ENCODE measurements around the gene SPAG16. TPM values are rescaled to one million over a fixed set of nuclear protein-coding genes. Genes with fewer than 3 reads are reported as not detected.
"Not testable (repeated sequence)": the region's sequence is repeated elsewhere in the genome, so short reads cannot be mapped to it uniquely, and the experiment has no call there.

The SPAG16 gene
- polyA plus RNA-seq, 6 donors from 2014 or later, result 8.4 to 19.7 (median 15.7) TPM

GRCh38 chr2:213920014-213920413 lies 635.8 kb downstream of the SPAG16 start:
- Mint-ChIP-seq H3K27ac (no peak overlapping the region), H3K9me3 (peaks cover 15 to 53% (median 30%) of the 10 kb centered on the region in 7 donors), H3K4me1 (no peaks in the 10 kb centered on the region), H3K36me3 (no peaks in the 10 kb centered on the region), H3K4me3 (no peak overlapping the region), H3K27me3 (no peaks in the 10 kb centered on the region)
- DNase-seq, result no peak
- no peak for ATAC-seq (ENCODE audit: low read depth in 2 of 2)

GRCh38 chr2:213923543-213923942 lies 639.3 kb downstream of the SPAG16 start:
- no peaks in the 10 kb centered on the region for H3K4me1 Mint-ChIP-seq

DNA sequence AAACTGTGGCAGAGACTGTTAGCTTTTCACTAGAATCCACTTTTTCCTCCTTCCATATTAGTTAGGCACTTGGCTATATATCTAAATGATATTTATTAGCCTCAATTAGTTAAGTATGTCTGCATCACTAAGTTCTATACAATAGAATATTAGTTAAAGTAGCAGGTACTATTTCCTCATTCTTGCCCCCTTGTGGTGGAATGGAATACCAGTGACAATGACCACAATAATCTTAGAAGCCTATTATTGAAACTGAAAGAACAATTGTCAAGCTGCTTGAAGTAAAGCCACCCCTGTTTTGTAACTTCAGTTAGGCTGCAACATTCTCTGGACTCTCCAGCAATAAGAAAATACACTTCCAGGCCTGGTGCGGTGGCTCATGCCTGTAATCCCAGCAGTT lies 650.3 kb downstream of the SPAG16 start:
- H3K27me3 Mint-ChIP-seq, result peaks cover 0 to 5% (median 2%) of the 10 kb centered on the region in 3 donors
- peak in 1 of 2 donors; percentile 50 for ATAC-seq (ENCODE audit: low read depth in 2 of 2)
- H3K4me1 Mint-ChIP-seq, result no peaks in the 10 kb centered on the region
- no peaks in the 10 kb centered on the region for H3K36me3 Mint-ChIP-seq
- H3K4me3 Mint-ChIP-seq, result no peak overlapping the region
- no peak overlapping the region for H3K27ac Mint-ChIP-seq
- DNase-seq, result peak; percentile 18
- H3K9me3 Mint-ChIP-seq, result no peaks in the 10 kb centered on the region

More at GRCh38 chr2:213923543-213923942, 639.3 kb downstream of the SPAG16 start:
- H3K27me3 Mint-ChIP-seq, result peaks cover 0 to 2% (median 0%) of the 10 kb centered on the region in 3 donors
- no peak overlapping the region for H3K27ac Mint-ChIP-seq
- DNase-seq (no peak), ATAC-seq (ENCODE audit: low read depth in 2 of 2) (no peak)
- H3K36me3 Mint-ChIP-seq, result no peaks in the 10 kb centered on the region
- H3K4me3 Mint-ChIP-seq, result no peak overlapping the region
- peaks cover 14 to 41% (median 22%) of the 10 kb centered on the region in 7 donors for H3K9me3 Mint-ChIP-seq

DNA sequence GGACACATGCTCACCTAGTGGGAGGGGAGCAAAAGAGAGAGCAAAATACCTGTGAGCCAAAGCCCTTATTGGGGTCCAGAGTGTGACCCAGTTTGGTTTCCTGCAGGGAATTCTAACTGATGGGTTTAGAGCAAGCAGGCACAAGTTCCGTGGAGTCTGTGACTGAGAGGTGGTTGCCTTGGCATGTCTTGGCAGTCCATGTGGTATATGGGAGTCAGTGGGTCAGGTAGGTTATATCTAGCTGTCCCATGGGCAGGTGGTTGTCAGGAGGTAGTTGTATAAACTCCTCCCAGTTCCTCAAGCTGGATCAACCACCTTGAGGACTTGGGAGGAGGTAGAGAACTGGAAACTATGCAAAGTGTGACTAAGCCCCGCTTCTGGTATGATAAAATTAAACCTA lies 673.8 kb downstream of the SPAG16 start:
- no peaks in the 10 kb centered on the region for H3K27me3 Mint-ChIP-seq
- H3K27ac Mint-ChIP-seq, result no peak overlapping the region
- no peaks in the 10 kb centered on the region for H3K4me1 Mint-ChIP-seq
- no peak overlapping the region for H3K4me3 Mint-ChIP-seq
- no peak for DNase-seq
- H3K9me3 Mint-ChIP-seq, result peaks cover 0 to 4% (median 0%) of the 10 kb centered on the region in 7 donors
- ATAC-seq (ENCODE audit: low read depth in 2 of 2), result no peak
- H3K36me3 Mint-ChIP-seq, result no peaks in the 10 kb centered on the region

DNA sequence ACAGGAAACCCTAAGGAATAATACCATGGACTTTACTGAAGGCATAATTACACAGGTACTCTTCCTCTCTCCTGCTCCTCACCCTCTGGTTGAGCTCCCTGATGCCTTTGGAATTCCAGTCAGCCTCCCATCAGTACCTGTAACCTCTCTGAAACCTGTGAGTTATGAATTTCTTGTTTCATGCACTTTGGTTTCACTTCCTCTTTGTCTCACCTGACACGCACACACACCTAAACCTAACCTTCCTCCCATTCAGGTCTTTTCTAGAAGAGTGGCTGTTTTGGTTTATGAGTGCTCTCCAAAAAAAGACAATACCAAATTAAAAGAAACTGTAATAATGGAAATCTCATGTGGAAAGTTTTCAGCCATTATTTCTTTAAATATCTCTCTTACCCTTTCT lies 675.3 kb downstream of the SPAG16 start:
- no peaks in the 10 kb centered on the region for H3K4me1 Mint-ChIP-seq
- H3K27ac Mint-ChIP-seq, result no peak overlapping the region
- H3K9me3 Mint-ChIP-seq, result peaks cover 0 to 4% (median 0%) of the 10 kb centered on the region in 7 donors
- no peak for ATAC-seq (ENCODE audit: low read depth in 2 of 2)
- no peaks in the 10 kb centered on the region for H3K27me3 Mint-ChIP-seq
- no peak for DNase-seq
- no peaks in the 10 kb centered on the region for H3K36me3 Mint-ChIP-seq
- H3K4me3 Mint-ChIP-seq, result no peak overlapping the region

- H3K4me3 Mint-ChIP-seq, result no peak overlapping the region
- no peaks in the 10 kb centered on the region for H3K36me3 Mint-ChIP-seq
- no peak for ATAC-seq (ENCODE audit: low read depth in 2 of 2)
- no peaks in the 10 kb centered on the region for H3K4me1 Mint-ChIP-seq
- no peak overlapping the region for H3K27ac Mint-ChIP-seq
- H3K9me3 Mint-ChIP-seq, result peaks cover 0 to 3% (median 0%) of the 10 kb centered on the region in 7 donors
- DNase-seq, result no peak
- H3K27me3 Mint-ChIP-seq, result no peaks in the 10 kb centered on the region
These were observed 687.3 kb downstream of the SPAG16 start for GRCh38 chr2:213971536-213971935.

GRCh38 chr2:213980883-213981282 lies 696.6 kb downstream of the SPAG16 start:
- no peak for ATAC-seq (ENCODE audit: low read depth in 2 of 2)
- Mint-ChIP-seq H3K36me3 (no peaks in the 10 kb centered on the region), H3K27me3 (peaks cover 0 to 5% (median 5%) of the 10 kb centered on the region in 3 donors), H3K4me3 (no peak overlapping the region), H3K27ac (no peak overlapping the region), H3K9me3 (peaks cover 0 to 3% (median 0%) of the 10 kb centered on the region in 7 donors), H3K4me1 (no peaks in the 10 kb centered on the region)
- no peak for DNase-seq

DNA sequence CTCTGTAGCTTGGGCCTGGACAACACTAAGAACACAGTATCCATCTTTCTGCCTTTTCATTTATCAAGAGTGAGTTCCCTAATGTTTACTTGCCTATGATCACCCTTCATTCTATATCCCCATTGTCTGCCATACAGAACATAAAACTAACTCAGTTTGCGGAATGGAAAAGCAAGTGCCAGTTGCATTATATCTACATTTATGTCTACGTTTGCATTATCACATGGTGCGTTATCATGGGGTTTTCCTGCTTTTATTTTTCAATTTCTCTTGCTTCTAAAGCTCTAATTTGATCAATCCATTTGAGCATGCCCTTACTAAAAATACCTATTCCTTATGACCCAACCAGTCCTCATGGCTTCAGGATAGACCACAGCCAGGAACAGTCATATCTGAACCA lies 704.9 kb downstream of the SPAG16 start:
- Mint-ChIP-seq H3K4me1 (no peaks in the 10 kb centered on the region), H3K27me3 (peaks cover 0 to 8% (median 6%) of the 10 kb centered on the region in 3 donors), H3K36me3 (no peaks in the 10 kb centered on the region), H3K9me3 (peaks cover 0 to 6% (median 2%) of the 10 kb centered on the region in 7 donors), H3K27ac (no peak overlapping the region), H3K4me3 (no peak overlapping the region)
- ATAC-seq (ENCODE audit: low read depth in 2 of 2) (no peak), DNase-seq (no peak)

DNA sequence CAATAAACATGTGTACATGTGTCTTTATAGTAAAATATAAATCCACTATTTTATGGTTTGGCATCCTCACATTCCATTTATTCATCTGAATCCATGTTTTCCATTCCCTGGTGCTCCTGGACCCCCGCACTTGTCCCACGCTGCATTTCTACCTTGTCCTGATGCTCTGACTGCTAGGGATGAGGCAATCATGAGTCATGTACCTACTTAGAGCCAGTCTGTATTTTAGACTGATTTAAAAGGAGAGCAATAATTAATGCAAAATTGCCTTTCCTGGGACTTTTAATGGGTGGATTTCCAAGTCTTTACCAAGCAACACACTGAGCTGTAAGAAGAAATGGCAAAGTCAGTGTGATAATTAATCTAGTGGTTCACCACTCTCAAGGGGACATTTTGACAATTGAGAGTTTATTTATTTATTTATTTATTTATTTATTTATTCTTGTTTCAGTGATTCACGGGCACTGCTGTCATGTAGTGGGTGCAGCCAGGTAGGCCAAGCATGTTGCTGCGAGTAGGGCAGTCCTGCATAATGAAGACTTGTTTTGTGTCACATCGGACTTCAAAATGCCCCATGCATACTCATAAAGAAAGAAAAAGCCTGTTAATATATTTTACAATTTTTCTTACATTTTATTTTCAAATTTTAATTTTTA lies 707.3 kb downstream of the SPAG16 start:
- peaks cover 0 to 6% (median 2%) of the 10 kb centered on the region in 7 donors for H3K9me3 Mint-ChIP-seq
- H3K4me3 Mint-ChIP-seq, result no peak overlapping the region
- DNase-seq (no peak), ATAC-seq (ENCODE audit: low read depth in 2 of 2) (no peak)
- H3K36me3 Mint-ChIP-seq, result no peaks in the 10 kb centered on the region
- no peaks in the 10 kb centered on the region for H3K27me3 Mint-ChIP-seq
- no peak overlapping the region for H3K27ac Mint-ChIP-seq
- H3K4me1 Mint-ChIP-seq, result no peaks in the 10 kb centered on the region

GRCh38 chr2:213995400-213996105 lies 711.3 kb downstream of the SPAG16 start:
- H3K4me1 Mint-ChIP-seq, result no peaks in the 10 kb centered on the region
- no peak for DNase-seq
- ATAC-seq (ENCODE audit: low read depth in 2 of 2), result no peak
- H3K36me3 Mint-ChIP-seq, result no peaks in the 10 kb centered on the region
- peaks cover 0 to 10% (median 4%) of the 10 kb centered on the region in 7 donors for H3K9me3 Mint-ChIP-seq
- no peak overlapping the region for H3K27ac Mint-ChIP-seq
- no peaks in the 10 kb centered on the region for H3K27me3 Mint-ChIP-seq
- H3K4me3 Mint-ChIP-seq, result no peak overlapping the region

DNA sequence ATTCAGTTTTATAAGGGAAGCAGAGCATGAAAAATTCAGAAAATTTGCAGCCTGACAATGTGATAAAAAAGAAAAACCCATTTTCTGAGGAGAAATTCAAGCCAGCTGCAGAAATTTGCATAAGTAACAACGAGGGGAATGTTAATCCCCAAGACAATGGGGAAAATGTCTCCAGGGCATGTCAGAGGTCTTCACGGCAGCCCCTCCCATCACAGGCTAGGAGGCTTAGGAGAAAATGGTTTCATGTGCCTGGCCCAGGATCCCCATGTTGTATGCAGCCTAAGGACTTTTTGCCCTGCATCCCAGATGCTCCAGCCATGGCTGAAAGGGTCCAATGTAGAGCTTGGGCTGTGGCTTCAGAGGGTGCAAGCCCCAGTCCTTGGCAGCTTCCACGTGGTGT lies 714.7 kb downstream of the SPAG16 start:
- not testable (repeated sequence) for H3K27ac Mint-ChIP-seq; H3K4me3 Mint-ChIP-seq; H3K27me3 Mint-ChIP-seq; H3K4me1 Mint-ChIP-seq; H3K36me3 Mint-ChIP-seq; DNase-seq; ATAC-seq (ENCODE audit: low read depth in 2 of 2); H3K9me3 Mint-ChIP-seq

DNA sequence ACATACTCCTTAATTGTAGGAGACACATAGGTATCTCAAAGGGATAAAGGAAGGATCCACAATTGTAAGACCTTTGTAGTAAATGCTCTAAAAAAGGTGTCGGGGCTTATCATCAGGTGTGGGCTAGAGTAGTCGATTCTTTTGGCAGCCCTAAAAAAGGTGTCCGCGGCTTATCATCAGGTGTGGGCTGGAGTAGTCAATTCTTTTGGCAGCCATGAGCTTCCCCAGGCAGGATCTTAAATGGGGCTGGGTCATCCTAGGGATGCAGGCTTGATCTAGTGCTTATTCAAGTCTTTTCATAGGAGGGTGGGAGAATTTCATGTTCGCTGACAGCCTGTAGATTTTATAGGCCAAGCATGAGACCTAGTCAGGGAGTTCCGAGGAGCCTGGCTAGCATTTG lies 720.2 kb downstream of the SPAG16 start:
- no peaks in the 10 kb centered on the region for H3K27me3 Mint-ChIP-seq
- peaks cover 0 to 7% (median 5%) of the 10 kb centered on the region in 7 donors for H3K9me3 Mint-ChIP-seq
- no peaks in the 10 kb centered on the region for H3K36me3 Mint-ChIP-seq
- no peak overlapping the region for H3K4me3 Mint-ChIP-seq
- ATAC-seq (ENCODE audit: low read depth in 2 of 2) (no peak), DNase-seq (no peak)
- no peak overlapping the region for H3K27ac Mint-ChIP-seq
- no peaks in the 10 kb centered on the region for H3K4me1 Mint-ChIP-seq

GRCh38 chr2:214005337-214005736 lies 721.1 kb downstream of the SPAG16 start:
- H3K4me3 Mint-ChIP-seq, result no peak overlapping the region
- no peaks in the 10 kb centered on the region for H3K4me1 Mint-ChIP-seq
- DNase-seq, result no peak
- no peak for ATAC-seq (ENCODE audit: low read depth in 2 of 2)
- H3K9me3 Mint-ChIP-seq, result peaks cover 0 to 7% (median 2%) of the 10 kb centered on the region in 7 donors
- H3K36me3 Mint-ChIP-seq, result no peaks in the 10 kb centered on the region
- no peak overlapping the region for H3K27ac Mint-ChIP-seq
- no peaks in the 10 kb centered on the region for H3K27me3 Mint-ChIP-seq

DNA sequence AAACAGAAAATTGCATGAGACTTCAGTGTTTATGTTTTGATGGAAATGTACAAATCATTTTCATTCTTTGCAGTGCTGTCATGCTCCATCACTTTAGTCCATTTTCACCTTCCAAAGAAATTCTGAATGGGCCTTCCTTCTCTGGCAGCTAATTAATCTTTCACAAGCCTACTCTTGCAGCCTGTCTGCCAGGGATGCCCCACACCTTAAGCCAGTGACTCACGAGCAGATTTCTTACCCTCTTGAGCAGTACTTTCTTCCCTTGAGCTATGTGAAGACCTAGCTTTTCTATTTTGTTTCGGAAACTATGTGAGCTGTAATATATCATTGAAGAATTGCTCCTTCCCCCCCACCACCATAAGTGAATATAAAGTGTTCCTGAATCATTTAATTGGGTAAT lies 722.3 kb downstream of the SPAG16 start:
- peaks cover 0 to 7% (median 2%) of the 10 kb centered on the region in 7 donors for H3K9me3 Mint-ChIP-seq
- no peak overlapping the region for H3K27ac Mint-ChIP-seq
- ATAC-seq (ENCODE audit: low read depth in 2 of 2) (no peak), DNase-seq (no peak)
- no peaks in the 10 kb centered on the region for H3K36me3 Mint-ChIP-seq
- no peaks in the 10 kb centered on the region for H3K27me3 Mint-ChIP-seq
- no peak overlapping the region for H3K4me3 Mint-ChIP-seq
- no peaks in the 10 kb centered on the region for H3K4me1 Mint-ChIP-seq

Measured in naive B cell (primary cell).